ENCODE results near the gene DLG2. TPM values are rescaled to one million over a fixed set of nuclear protein-coding genes. Genes with fewer than 3 reads are reported as not detected.

The DLG2 gene
- total and polyA plus RNA-seq, 2 of the 4 experiments (the other 2 are of a cell fraction) = 0.31 to 0.36 TPM

- POLR2A ChIA-PET (ENCODE audit: unreplicated experiment) = no interaction called here
Measured at GRCh38 chr11:83671289-83671688, 1955.9 kb downstream of the DLG2 start.

More at GRCh38 chr11:83671289-83671688, 1955.9 kb downstream of the DLG2 start:
- no peak overlapping the region for H3K23ac ChIP-seq (ENCODE audit: low read depth, low read length)
- H4K91ac ChIP-seq (ENCODE audit: insufficient read depth, low read depth, low read length) = no peak overlapping the region
- H3K79me1 ChIP-seq (ENCODE audit: low read depth in 1 of 2, low read length in 2 of 2) = no peaks in the 10 kb centered on the region
- no peak overlapping the region for H2BK15ac ChIP-seq (ENCODE audit: low read depth, low read length)
- H3K9me1 ChIP-seq (ENCODE audit: insufficient read depth, low read length) = no peaks in the 10 kb centered on the region
- no peak overlapping the region for H3K27ac ChIP-seq (ENCODE audit: insufficient read depth, low read length)
- intact Hi-C loops (cut with micrococcal nuclease) = loop anchor here (1.0 to 2.0 kb wide), 3 partner anchors 150 to 764 kb away; no protein-coding TSS in a partner anchor
- TF ChIP-seq NFE2L2 (IDR thresholded peaks at IDR 0.05; ENCODE audit: low read depth, low read length) = no peak
- TF ChIP-seq RAD21 (IDR thresholded peaks at IDR 0.05; ENCODE audit: low read length) = peak; percentile 48
- 0 out of 2 replicates have a peak, but pooled peaks have one; percentile 22 for TF ChIP-seq SMC3 (IDR thresholded peaks at IDR 0.05; ENCODE audit: low read depth, low read length)
- no peak for TF ChIP-seq ELK1 (IDR thresholded peaks at IDR 0.05; ENCODE audit: borderline replicate concordance, low read depth, low read length)
- TF ChIP-seq CTCF (conservative IDR thresholded peaks at IDR 0.05; ENCODE audit: low read depth, low read length) = peak; percentile 37
- TF ChIP-seq RFX5 (IDR thresholded peaks at IDR 0.05; ENCODE audit: low read depth, low read length) = no peak
- H4K5ac ChIP-seq (ENCODE audit: low read depth, low read length) = no peak overlapping the region
- no peak overlapping the region for H2AK5ac ChIP-seq (ENCODE audit: low read depth, low read length)
- H2BK120ac ChIP-seq (ENCODE audit: low read depth, low read length) = no peak overlapping the region
- CTCF ChIA-PET = interaction anchor here (1.0 to 1.3 kb wide), 2 partner anchors 148 to 379 kb away, joined by 3 to 7 read pairs; no protein-coding TSS in a partner anchor
- no CpG with 5 or more reads among the region's 2 CpGs for WGBS, 2 experiments (ENCODE audit: extremely low coverage in 2 of 2, insufficient read length in 1 of 2)
- H3K4me3 ChIP-seq (ENCODE audit: insufficient read depth, low read depth, low read length) = no peak overlapping the region
- no peak overlapping the region for H2AK9ac ChIP-seq (replicated peaks; ENCODE audit: low read depth, low read length, poor library complexity)
- no peaks in the 10 kb centered on the region for H3K4me1 ChIP-seq (ENCODE audit: control insufficient read depth, insufficient read depth, low read length)
- H3K14ac ChIP-seq (replicated peaks; ENCODE audit: low read depth, low read length) = no peak overlapping the region
- peak; percentile 4 for DNase-seq
- H3K56ac ChIP-seq (ENCODE audit: extremely low read depth, insufficient read depth, low read length) = no peak overlapping the region
- dilution Hi-C loops (cut with HindIII; ENCODE audit: low sequenced_read_pairs, unreplicated experiment) = no loop called here
- H3K27me3 ChIP-seq (ENCODE audit: control insufficient read depth, insufficient read depth, low read length) = no peaks in the 10 kb centered on the region
- peak; percentile 35; the same call in 1 of the 2 replicates for ATAC-seq (ENCODE audit: low read depth)
- no TSS peak for BruUV-seq (replicated peaks)
- no peak overlapping the region for H2BK5ac ChIP-seq (ENCODE audit: low read depth, low read length, poor library complexity, severe bottlenecking)
- no peaks in the 10 kb centered on the region for H3K36me3 ChIP-seq (ENCODE audit: control insufficient read depth, insufficient read depth, low read length)
- H4K20me1 ChIP-seq (ENCODE audit: insufficient read depth, low read length) = no peaks in the 10 kb centered on the region
- no peak overlapping the region for H2AFZ ChIP-seq (replicated peaks; ENCODE audit: low read length, poor library complexity)
- no peak overlapping the region for H2BK20ac ChIP-seq (ENCODE audit: low read depth, low read length)
- in situ Hi-C loops (cut with MboI; ENCODE audit: low sequenced_read_pairs) = no loop called here
- H3K4ac ChIP-seq (ENCODE audit: low read depth, low read length) = no peak overlapping the region
- no peak overlapping the region for H3K4me2 ChIP-seq (ENCODE audit: low read depth, low read length)
- no peak overlapping the region for H4K8ac ChIP-seq (ENCODE audit: low read depth in 2 of 2, low read length in 2 of 2)
- H3K9ac ChIP-seq (ENCODE audit: low read depth, low read length) = no peak overlapping the region
- no peaks in the 10 kb centered on the region for H3K9me3 ChIP-seq (ENCODE audit: control insufficient read depth, insufficient read depth, low read length)
- no peak overlapping the region for H3K18ac ChIP-seq (ENCODE audit: low read depth, low read length)

Measured in IMR-90 (cell line).